NCI-H748 treated with DMSO at 0.1 percent for 48 hours (cell line): Measurements from ENCODE around the gene WDR27.
"Not testable (repeated sequence)": the region's sequence is repeated elsewhere in the genome, so short reads cannot be mapped to it uniquely, and the experiment has no call there.

Source experiments
- DNase-seq: peaks from one replicate; lab custom pipeline; 2025; lab: John Stamatoyannopoulos, UW

WDR27 gene

DNA sequence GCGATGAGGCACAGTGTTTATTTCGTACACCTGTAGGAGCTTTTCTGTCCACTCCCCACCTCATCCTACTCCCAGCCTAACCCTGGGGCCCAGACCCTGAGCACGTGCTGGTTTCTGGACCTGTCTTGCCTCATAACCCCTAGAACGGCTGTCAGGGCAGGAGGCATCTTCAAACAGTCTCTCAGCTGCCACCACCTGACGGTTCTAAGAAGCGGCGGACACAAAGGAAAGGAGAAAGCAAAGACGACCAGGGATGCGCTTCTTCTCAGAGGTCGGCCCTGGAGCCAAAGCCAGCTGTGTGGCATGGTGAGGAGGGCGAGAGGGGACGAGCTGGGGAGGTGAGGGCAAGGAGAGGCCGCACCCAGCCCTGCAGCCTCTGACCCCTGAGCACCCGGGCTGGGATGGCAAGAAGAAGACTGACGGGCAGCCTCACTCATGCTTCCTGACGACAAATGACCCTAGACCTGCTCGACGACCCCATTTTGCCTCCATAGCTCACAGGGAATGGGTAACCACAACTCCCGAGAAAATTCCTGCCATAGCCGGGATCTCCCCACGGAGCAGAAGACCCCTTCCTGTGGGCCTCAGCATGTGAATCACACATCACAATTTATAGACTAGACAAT, 62.1 kb downstream of the WDR27 start:
- DNase-seq: no peak

DNA sequence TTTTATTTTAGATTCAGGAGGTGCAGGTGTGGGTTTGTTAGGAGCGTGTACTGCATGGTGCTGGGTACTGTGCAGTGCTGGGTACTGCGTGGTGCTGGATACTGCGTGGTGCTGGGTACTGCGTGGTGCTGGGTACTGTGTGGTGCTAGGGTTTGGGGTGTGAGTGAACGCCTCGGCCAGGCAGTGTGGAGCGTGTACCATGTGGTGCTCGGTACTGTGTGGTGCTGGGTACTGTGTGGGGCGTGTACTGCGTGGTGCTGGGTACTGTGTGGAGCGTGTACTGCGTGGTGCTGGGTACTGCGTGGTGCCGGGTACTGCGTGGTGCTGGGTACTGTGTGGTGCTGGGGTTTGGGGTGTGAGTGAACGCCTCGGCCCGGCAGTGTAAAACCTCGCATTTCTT, 62.9 kb downstream of the WDR27 start:
- no peak for DNase-seq

DNA sequence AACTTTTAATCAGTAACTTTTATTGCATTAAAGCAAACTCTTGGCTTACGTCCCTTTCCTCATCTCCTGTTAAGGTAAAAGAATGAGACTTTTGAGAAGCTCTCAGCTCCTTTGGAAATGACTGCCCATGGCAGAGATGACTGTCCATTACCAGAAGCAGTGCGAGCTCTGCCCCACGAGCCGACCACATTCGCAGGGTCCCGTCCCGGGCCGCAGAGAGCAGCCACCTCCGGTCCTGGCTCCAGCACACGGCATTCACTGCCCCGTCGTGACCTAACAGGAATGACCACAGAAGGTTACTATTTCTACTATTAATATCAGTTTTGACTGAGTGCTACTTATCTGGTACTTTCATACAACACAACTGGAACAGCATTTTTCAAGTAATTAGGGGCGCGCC, 63.4 kb downstream of the WDR27 start:
- no peak for DNase-seq

DNA sequence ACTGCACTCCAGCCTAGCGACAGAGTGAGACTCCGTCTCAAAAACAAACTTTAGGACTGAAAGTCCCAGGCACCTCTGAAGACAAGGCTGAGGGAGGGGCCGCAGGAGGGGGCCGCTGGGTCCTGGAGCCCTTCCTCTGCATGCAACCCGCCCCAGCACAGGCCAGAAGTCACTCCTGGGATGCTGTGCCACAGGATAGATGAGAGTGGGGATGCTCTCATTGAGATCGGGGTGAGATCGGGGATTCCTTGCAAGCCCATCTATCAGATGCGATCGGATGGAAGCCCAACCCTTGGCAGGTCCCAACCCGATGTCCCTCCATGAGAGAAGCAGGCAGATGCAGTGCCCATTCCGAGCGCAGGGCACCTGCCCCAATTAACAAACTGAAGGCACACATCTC, 66.5 kb downstream of the WDR27 start:
- no peak for DNase-seq

DNA sequence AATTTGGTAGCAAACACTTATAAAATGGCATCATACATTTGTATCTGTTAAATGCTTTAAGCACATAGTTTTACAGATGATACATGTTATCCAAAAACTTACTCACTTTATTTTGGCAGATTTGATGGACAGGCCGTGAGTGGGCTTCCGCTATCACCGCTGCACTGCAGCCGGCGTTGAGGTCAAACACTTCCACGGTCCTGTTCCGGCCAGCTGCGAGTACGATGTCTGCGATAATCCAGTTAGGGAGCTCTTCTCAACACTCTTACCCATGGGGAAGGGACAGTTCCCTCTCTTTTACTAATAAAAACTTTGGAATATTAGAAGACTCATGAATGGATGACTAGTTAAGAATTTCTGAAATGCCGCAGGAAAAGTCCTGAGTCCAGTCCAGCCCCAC, 69.0 kb downstream of the WDR27 start:
- no peak for DNase-seq

DNA sequence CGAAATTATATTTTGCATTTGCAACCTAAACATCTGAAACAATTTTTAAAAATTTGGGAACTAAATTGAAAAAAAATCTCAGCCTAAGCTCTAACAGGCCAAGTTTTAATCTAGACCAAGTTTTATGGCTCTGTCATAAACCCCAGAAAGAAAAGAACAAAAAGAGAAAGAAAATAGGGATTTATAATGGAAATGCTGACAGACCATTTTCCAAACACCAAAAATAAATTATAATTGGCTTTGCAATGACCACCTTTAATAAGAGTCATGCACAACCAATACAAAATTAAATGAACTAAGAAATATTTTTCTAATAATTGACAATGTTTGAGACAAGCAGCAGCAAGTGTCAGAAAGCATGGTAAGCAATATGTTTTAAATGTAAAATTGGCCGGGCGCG, 72.6 kb downstream of the WDR27 start:
- no peak for DNase-seq

DNA sequence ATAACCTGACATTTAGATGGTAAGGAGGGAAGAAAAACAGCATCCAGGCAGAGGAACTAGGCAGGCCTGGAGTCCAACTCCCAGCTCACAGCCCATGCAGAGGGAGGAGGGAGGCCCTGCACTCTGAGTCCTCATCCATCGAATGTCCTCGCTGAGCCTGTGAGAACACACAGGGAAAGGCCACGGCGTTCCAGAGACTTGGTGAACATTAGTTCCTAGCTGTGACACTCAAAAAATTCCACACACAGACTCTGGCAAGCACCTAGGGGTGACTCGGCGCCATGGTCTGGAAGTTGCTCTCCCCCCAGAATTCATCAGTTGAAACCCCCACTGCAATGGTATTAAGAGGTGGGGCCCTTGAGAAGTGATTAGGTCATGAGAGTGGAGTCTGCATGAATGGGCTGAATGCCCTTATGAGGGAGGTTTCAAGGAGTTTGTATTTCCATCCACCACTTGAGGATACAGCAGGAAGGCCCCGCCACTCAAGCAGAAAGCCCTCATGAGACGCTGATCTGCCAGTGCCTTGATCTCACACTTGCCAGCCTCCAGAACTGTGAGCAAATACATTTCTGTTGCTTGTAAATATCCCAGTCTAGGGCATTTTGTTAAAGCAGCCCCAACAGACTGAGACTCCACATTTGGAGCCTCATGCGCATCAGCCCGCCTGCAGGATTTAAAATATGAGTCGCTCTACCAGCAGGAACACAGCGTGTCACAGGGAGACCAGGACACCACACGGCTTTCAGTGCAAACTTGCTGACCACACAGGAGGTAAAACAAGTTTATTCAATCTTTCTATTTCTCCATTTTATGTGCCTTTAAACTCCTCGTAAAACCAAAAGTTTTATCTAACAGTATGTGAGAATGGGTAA, 73.9 kb downstream of the WDR27 start:
- DNase-seq: no peak

DNA sequence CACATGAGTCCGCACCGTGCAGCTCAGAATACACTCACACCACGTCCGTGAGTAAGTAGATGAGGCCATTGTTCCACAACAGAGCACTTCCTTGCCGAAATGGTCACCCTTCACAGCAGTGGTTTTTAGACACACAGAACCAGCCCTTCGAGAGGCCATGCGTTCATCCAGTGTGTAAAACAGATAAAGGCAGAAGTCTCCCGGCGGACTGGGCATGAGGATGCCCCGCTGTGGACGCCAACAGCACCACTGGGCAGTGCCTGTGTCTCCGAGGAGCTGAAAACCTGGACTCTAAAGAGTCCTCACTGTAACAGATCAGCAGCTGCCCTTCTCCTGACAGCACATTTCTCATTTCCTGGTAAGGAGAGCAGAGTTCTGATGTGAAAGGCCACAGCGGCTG, 75.2 kb downstream of the WDR27 start:
- DNase-seq: no peak

DNA sequence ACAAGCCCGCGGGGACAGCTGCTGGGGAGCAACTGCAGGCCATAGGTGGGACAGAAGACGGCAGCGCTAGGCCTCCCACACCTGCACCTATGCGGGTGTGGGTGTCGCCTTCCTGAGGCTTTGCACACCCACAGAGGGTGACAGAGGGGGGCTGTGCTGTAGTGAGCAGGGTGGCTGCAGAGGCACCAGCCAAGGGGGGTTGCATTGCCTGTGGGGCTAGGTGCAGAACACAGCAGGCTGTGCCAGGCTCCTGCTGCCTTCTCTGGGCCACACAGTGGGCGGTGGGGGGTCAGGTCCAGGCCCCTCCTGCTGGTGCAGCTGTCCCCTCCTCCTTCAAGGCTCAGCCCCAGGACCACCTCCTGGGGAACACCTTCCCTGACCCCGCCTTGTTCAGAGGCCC, 75.7 kb downstream of the WDR27 start:
- DNase-seq: no peak

DNA sequence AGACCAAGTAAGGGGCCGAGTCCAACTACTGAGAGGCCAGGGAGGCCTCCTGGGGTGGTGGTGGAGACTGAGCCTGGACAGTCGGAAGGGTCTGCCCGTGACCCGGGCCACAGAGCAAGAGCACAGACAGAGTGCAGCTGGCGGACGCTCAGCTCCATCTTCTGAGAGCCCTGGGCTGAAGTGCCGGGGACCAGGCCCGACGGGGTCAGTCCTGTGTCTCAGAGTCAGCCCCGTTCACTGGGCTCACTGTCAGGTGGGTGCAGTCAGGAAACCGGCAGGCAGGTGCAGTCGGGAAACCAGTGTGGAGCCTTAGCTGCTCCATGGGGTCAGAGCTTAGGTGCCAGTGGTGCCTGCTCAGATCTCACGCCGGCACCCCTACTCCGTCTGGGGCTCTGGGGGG, 76.5 kb downstream of the WDR27 start:
- DNase-seq: no peak

DNA sequence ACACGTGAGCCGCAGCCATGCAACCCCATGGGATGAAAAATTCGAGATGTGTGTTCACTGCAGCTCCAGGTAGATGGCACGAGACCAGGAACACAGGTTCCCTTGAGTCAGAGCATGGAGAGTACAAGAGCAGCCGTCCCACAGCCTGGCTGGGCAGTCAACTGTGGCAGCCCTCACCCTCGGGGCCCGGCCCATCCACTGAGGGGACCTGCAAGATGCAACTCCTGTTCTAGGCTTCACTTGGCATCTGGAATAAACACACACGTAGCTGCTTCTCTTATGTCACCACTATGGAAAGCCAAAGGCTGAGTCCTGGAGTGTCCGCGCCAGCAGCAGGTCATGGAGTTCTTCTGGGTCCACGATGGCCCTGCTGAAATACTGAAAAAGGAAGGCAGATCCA, 77.0 kb downstream of the WDR27 start:
- no peak for DNase-seq

DNA sequence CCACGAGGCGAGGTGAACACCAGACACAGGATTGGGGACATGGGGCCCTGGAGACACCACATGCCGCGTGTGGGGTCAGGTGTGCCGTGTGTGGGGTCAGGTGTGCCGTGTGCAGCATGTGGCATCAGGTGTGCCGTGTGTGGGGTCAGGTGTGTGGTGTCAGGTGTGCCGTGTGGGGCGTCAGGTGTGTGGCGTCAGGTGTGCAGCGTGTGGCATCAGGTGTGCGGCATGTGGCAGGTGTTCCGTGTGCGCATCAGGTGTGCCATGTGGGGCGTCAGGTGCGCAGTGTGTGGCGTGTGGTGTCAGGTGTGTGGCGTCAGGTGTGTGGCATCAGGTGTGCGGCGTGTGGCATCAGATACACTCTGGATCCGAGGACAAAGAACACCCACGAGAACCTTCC, 77.9 kb downstream of the WDR27 start:
- DNase-seq: no peak

DNA sequence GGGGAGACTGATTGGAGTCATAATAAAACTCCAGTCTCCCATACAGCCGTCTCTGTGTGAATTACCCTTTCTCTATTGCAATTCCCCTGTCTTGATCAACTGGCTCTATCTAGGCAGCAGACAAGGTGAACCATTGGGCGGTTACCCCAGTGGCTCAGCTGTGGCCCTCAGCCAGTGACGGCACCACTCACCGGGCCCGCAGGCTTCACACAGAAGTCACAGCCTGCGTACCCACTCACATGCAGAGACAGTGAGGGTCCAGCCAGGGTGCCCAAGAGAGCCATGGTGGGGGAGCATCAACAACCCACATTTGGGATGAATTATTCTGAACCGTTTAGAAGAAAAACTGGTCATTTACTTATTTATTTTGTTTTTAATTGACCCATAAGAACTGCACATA, 78.5 kb downstream of the WDR27 start:
- DNase-seq: no peak

DNA sequence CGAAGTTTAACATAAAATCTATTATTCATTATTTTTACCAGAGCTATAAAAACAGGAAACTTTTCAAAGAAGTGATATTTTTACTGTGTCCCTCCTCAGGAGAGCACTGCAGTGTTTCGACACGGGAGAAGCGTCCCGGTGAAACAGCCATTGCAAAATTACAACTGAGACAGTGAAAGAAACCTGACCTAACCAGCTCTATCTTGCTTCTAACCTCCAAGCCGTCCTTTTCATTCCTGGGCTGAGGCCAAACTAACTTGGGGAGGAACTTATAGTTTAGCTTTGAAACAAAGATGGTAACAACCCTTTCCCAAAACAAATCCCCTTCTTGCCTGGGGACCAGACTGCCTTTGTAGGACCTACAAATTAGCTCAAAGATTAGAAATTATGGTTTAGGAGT, 79.2 kb downstream of the WDR27 start:
- DNase-seq: no peak

DNA sequence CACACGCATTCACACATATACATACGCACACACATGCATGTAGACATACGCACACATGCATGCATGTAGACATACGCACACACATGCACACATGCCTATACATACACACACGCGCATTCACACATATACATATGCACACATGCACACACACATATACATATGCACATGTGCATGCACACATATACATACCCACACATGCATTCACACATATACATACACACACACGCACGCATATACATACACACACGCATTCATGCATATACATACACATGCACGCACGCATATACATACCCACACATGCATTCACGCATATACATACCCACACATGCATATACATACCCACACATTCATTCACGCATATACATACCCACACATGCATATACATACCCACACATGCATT, 80.5 kb downstream of the WDR27 start:
- no peak for DNase-seq

DNA sequence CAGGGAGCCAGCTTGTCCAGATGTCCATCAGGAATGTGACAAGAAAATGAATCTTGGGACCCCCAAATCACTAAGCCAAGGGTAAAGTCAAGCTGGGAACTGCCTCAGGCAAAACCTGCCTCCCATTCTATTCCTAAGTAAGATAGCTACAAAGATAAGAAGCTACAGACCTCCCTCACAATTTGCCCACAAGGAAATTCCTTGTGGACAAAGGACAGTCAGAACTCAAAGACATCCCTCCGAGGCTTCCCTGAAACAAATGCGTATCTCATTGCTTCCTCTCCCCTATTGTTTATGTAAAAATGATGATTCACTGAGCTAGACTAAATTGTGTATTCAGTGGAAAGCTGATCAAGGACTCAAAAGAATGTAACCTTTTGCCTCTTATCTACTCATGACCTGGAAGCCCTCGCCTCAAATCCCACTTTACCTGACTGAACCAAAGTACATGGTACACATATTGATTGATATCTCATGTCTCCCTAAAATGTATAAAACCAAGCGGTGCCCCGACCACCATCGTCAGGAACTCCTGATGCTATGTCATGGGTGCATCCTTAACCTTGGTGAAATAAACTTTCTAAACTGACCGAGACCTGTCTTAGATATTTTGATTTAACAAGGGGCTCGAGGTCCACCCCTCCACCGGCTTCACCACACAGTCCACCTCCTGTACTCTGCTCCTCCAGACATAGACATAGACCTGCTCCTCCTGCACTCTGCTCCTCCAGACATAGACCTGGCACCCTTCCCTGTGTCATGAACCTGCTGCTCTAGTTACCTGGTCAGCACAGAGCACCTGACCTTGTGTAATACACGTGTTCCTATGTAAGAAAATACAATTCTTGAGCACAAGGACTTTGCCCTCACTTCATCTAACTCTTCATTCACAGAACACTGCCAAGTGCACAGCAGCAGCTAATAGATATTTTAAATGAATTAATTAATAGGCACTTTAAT, 81.4 kb downstream of the WDR27 start:
- no peak for DNase-seq

DNA sequence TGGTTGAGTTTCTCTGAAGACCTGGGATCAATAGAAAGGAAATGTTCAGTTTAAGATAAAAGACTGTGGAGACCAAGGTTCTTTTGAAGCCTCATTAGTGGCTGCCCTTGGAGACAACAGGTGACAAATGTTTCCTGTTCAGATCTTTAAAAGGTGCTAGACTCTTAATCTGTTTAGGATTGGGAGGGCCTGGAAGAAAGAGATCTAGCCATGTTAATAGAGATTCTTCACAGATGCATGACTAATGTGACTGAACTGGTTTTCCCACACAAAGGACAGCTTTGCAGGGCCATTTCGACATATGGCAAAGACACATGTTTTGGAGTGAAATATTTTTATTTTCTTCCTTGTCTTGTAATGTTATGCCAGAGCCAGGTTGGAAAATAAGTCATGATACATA, 82.2 kb downstream of the WDR27 start:
- DNase-seq: no peak

DNA sequence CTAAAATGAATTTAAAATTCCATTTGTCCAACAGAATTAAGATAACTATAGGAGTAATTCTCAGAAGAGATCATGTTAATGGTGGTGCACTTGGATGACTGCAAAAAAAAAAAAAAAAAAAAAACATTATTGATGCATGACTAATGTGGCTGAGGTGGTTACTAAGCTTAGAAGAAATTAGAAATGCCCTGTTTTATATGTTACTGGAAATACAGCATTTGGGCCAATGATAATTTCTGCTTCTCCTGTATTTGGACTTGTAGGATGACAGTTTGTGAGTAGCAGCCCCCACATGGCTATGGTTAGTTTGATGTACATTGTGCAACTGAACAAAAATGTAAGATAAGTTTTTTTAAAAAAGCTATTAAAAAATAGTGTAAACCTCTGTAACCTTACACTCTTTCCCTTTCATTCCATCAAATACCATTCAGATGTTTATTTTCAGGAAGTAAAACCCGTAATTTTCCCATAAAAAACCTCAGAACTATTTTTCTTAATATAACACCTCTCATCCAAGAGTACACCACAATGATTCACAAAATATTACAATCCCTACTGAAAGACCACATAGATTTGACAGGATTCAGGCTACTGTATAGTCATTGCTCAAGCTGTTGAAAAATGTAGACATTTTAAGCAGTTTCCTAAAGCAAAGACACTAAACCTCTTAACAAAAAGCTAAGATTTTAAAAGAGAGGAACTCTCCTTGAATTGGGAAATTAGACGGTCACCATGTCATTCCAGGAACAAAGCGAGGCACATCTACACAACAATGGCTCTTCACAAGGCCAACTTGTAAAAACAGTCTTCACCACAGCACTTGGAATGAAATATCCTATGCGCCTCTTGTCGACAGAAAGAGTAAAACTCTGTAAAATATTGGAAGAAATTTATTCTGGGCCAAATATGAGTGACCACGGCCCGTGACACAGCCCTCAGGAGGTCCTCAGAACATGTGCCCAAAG, 83.0 kb downstream of the WDR27 start:
- no peak for DNase-seq

DNA sequence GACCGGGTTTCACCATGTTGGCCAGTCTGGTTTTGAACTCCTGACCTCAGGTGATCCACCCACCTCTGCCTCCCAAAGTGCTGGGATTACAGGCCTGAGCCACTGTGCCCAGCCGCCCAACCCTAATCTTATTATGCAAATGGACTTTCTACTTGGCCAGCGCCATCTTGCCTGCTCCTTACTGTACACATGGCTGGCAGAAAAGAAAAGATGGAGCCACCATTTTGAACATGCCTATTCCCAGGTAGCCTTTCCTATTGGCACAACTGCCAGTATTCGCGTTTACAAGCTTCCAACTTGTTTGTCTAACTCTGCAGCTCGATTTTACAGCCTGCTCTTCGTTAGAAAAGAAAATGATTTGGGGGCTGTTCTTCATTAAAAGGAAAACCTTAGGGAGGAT, 84.3 kb downstream of the WDR27 start:
- no peak for DNase-seq

DNA sequence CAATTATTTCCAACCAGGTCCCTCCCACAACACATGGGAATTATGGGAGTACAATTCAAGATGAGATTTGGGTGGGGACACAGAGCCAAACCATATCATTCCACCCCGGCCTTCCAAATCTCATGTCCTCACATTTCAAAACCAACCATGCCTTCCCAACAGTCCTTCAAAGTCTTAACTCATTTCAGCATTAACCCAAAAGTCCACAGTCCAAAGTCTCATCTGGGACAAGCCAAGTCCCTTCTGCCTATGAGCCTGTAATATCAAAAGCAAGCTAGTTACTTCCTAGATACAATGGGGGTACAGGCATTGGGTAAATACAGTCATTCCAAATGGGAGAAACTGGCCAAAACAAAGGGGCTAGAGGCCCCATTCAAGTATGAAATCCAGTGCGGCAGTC, 93.2 kb downstream of the WDR27 start:
- DNase-seq: not testable (repeated sequence)

DNA sequence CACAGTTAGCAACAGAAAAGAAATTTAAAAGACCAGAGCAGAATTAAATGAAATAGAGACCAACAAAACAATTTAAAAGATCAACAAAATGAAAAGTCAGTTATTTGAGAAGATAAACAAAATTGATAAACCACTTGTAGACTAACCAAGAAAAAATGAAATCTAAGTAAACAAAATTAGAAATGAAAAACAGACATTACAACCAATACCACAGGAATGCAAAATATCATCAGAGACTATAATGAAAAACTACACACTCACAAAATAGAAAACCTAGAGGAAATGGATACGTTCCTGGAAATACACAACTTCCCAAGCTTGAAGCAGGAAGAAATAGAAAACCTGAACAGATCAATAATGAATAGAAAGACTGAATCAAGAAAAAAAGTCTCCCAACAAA, 97.8 kb downstream of the WDR27 start:
- no peak for DNase-seq

DNA sequence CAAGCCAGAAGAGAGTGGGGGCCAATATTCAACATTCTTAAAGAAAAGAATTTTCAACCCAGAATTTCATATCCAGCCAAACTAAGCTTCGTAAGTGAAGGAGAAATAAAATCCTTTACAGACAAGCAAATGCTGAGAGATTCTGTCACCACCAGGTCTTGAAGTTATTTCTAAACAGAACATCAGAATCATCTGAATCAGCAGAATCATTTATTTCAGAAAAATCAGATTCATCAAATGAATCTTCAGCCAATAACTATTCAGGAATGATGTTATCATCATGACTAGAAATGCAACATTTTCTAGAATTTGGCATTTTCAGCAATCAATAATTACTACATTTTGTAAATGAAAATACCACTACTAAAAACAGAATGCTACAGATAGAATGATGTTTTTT, 100.7 kb downstream of the WDR27 start:
- DNase-seq: not testable (repeated sequence)
